Measurements from ENCODE around the gene CALHM2. TPM values are rescaled to one million over a fixed set of nuclear protein-coding genes. Genes with fewer than 3 reads are reported as not detected.

The CALHM2 gene
- total and polyA plus RNA-seq, 4 donors = 11.7 to 43.2 (median 25.0) TPM

GRCh38 chr10:103466734-103467133 is 14.6 kb upstream of the CALHM2 start:
- Histone ChIP-seq H3K4me3 (no peak overlapping the region), H3K4me1 (ENCODE audit: control insufficient read depth in 5 of 5, insufficient read depth in 5 of 5, low read length in 5 of 5) (no peaks in the 10 kb centered on the region), H3K27ac (ENCODE audit: low read depth in 1 of 2, low read length in 1 of 2) (no peak overlapping the region), H3K9ac (ENCODE audit: insufficient read depth in 1 of 2, low read length in 2 of 2) (no peak overlapping the region), H3K9me3 (ENCODE audit: control insufficient read depth in 4 of 4, insufficient read depth in 3 of 4, low read length in 3 of 4) (no peaks in the 10 kb centered on the region), H3K27me3 (ENCODE audit: control insufficient read depth in 3 of 3, insufficient read depth in 3 of 3, low read length in 2 of 3) (no peaks in the 10 kb centered on the region), H3K36me3 (ENCODE audit: control insufficient read depth in 4 of 4, insufficient read depth in 4 of 4, low read length in 4 of 4) (no peaks in the 10 kb centered on the region)
- TF ChIP-seq CTCF (IDR thresholded peaks at IDR 0.05; ENCODE audit: control extremely low read depth, extremely low read depth) = no peak
- DNase-seq (no peak), ATAC-seq (ENCODE audit: insufficient read depth, low FRiP score) (no peak)
- WGBS, 2 donors = 81 to 83% methylated on average over 3 of the region's 3 CpGs

- TF ChIP-seq CTCF (IDR thresholded peaks at IDR 0.05; ENCODE audit: control extremely low read depth, extremely low read depth) = no peak
- ATAC-seq (ENCODE audit: insufficient read depth, low FRiP score) (no peak), DNase-seq (no peak)
- Histone ChIP-seq H3K9me3 (ENCODE audit: control insufficient read depth in 4 of 4, insufficient read depth in 3 of 4, low read length in 3 of 4) (no peaks in the 10 kb centered on the region), H3K27me3 (ENCODE audit: control insufficient read depth in 3 of 3, insufficient read depth in 3 of 3, low read length in 2 of 3) (no peaks in the 10 kb centered on the region), H3K4me3 (no peak overlapping the region), H3K36me3 (ENCODE audit: control insufficient read depth in 4 of 4, insufficient read depth in 4 of 4, low read length in 4 of 4) (no peaks in the 10 kb centered on the region), H3K4me1 (ENCODE audit: control insufficient read depth in 5 of 5, insufficient read depth in 5 of 5, low read length in 5 of 5) (no peaks in the 10 kb centered on the region), H3K9ac (ENCODE audit: insufficient read depth in 1 of 2, low read length in 2 of 2) (no peak overlapping the region), H3K27ac (ENCODE audit: low read depth in 1 of 2, low read length in 1 of 2) (no peak overlapping the region)
- WGBS, 2 donors = 83 to 90% methylated on average over 14 of the region's 14 CpGs
Observed at GRCh38 chr10:103465411-103466179, 13.4 kb upstream of the CALHM2 start.

GRCh38 chr10:103463499-103463898 is 11.3 kb upstream of the CALHM2 start:
- 75 to 84% methylated on average over 4 of the region's 4 CpGs for WGBS, 2 donors
- Histone ChIP-seq H3K27ac (ENCODE audit: low read depth in 1 of 2, low read length in 1 of 2) (no peak overlapping the region), H3K4me1 (ENCODE audit: control insufficient read depth in 5 of 5, insufficient read depth in 5 of 5, low read length in 5 of 5) (no peaks in the 10 kb centered on the region), H3K36me3 (ENCODE audit: control insufficient read depth in 4 of 4, insufficient read depth in 4 of 4, low read length in 4 of 4) (no peaks in the 10 kb centered on the region), H3K9me3 (ENCODE audit: control insufficient read depth in 4 of 4, insufficient read depth in 3 of 4, low read length in 3 of 4) (no peaks in the 10 kb centered on the region), H3K27me3 (ENCODE audit: control insufficient read depth in 3 of 3, insufficient read depth in 3 of 3, low read length in 2 of 3) (no peaks in the 10 kb centered on the region), H3K4me3 (no peak overlapping the region), H3K9ac (ENCODE audit: insufficient read depth in 1 of 2, low read length in 2 of 2) (no peak overlapping the region)
- no peak for ATAC-seq (ENCODE audit: insufficient read depth, low FRiP score)
- DNase-seq = no peak
- TF ChIP-seq CTCF (IDR thresholded peaks at IDR 0.05; ENCODE audit: control extremely low read depth, extremely low read depth) = no peak

GRCh38 chr10:103459615-103460014 is 7.4 kb upstream of the CALHM2 start:
- no peaks in the 10 kb centered on the region for H3K27me3 ChIP-seq (ENCODE audit: control insufficient read depth in 3 of 3, insufficient read depth in 3 of 3, low read length in 2 of 3)
- no peak for DNase-seq

More at GRCh38 chr10:103459615-103460014, 7.4 kb upstream of the CALHM2 start:
- no peak for TF ChIP-seq CTCF (IDR thresholded peaks at IDR 0.05; ENCODE audit: control extremely low read depth, extremely low read depth)
- no peak overlapping the region for H3K4me3 ChIP-seq
- no peaks in the 10 kb centered on the region for H3K4me1 ChIP-seq (ENCODE audit: control insufficient read depth in 5 of 5, insufficient read depth in 5 of 5, low read length in 5 of 5)
- no peak overlapping the region for H3K9ac ChIP-seq (ENCODE audit: insufficient read depth in 1 of 2, low read length in 2 of 2)
- H3K27ac ChIP-seq (ENCODE audit: low read depth in 1 of 2, low read length in 1 of 2) = no peak overlapping the region
- H3K36me3 ChIP-seq (ENCODE audit: control insufficient read depth in 4 of 4, insufficient read depth in 4 of 4, low read length in 4 of 4) = no peaks in the 10 kb centered on the region
- no peaks in the 10 kb centered on the region for H3K9me3 ChIP-seq (ENCODE audit: control insufficient read depth in 4 of 4, insufficient read depth in 3 of 4, low read length in 3 of 4)
- 71 to 75% methylated on average over 4 of the region's 4 CpGs for WGBS, 2 donors
- ATAC-seq (ENCODE audit: insufficient read depth, low FRiP score) = no peak
